Measurements from ENCODE around the gene CD36. TPM values are rescaled to one million over a fixed set of nuclear protein-coding genes. Genes with fewer than 3 reads are reported as not detected.

Gene CD36
- total RNA-seq, 1 experiment from 2014 or later = 0.28 TPM

GRCh38 chr7:80632819-80633218, 5.6 kb upstream of the CD36 start:
- DNase-seq = no peak
- Histone ChIP-seq H3K56ac (ENCODE audit: insufficient read length, low read depth, low read length) (no peak overlapping the region), H2BK12ac (ENCODE audit: insufficient read length, low read depth, low read length) (no peak overlapping the region), H3K27me3 (ENCODE audit: insufficient read depth, low read length) (no peaks in the 10 kb centered on the region), H2BK120ac (ENCODE audit: low read depth, low read length, poor library complexity, severe bottlenecking) (no peak overlapping the region), H3K27ac (ENCODE audit: insufficient read length, low read depth, low read length) (no peak overlapping the region), H2BK5ac (ENCODE audit: insufficient read length, low read length) (no peak overlapping the region), H3K4me1 (ENCODE audit: insufficient read depth, low read length) (no peaks in the 10 kb centered on the region), H4K5ac (ENCODE audit: insufficient read length, low read depth, low read length) (no peak overlapping the region), H3K18ac (ENCODE audit: insufficient read length, low read depth, low read length) (no peak overlapping the region), H3K79me2 (ENCODE audit: insufficient read depth, low read length) (no peaks in the 10 kb centered on the region), H4K91ac (ENCODE audit: insufficient read length, low read depth, low read length) (no peak overlapping the region), H2AFZ (ENCODE audit: low read length) (no peak overlapping the region), H3K9ac (ENCODE audit: extremely low read depth, insufficient read length, low read length) (no peak overlapping the region), H3T11ph (ENCODE audit: low read length) (no peak overlapping the region), H2BK20ac (ENCODE audit: low read depth, low read length, poor library complexity, severe bottlenecking) (no peak overlapping the region), H3K23ac (ENCODE audit: insufficient read length, low read depth, low read length) (no peak overlapping the region), H3K79me1 (ENCODE audit: insufficient read depth, low read depth, low read length, poor library complexity, severe bottlenecking) (no peaks in the 10 kb centered on the region), H3K4ac (ENCODE audit: low read depth, low read length) (no peak overlapping the region), H3K14ac (ENCODE audit: insufficient read depth, low read length) (no peak overlapping the region), H4K20me1 (ENCODE audit: control insufficient read depth, insufficient read depth, insufficient read length) (no peaks in the 10 kb centered on the region), H3K23me2 (ENCODE audit: insufficient read length, low read depth, low read length, poor library complexity, severe bottlenecking) (no peaks in the 10 kb centered on the region), H3K4me2 (ENCODE audit: insufficient read depth, insufficient read length, low read length) (no peak overlapping the region), H2BK15ac (ENCODE audit: low read depth, low read length) (no peak overlapping the region), H4K8ac (replicated peaks; ENCODE audit: insufficient read length, low read depth, low read length) (no peak overlapping the region), H3K9me3 (ENCODE audit: control insufficient read depth, low read depth, low read length) (no peaks in the 10 kb centered on the region), H2AK5ac (ENCODE audit: insufficient read length, low read length) (no peak overlapping the region)
- no peaks in the 10 kb centered on the region for H3K9me3 Mint-ChIP-seq
- TF ChIP-seq CTCF (conservative IDR thresholded peaks at IDR 0.05) = no peak
- H3K4me1 Mint-ChIP-seq = peaks cover 2 to 6% of the 10 kb centered on the region in 2 experiments; a peak in 1 of 4 replicates
- H3K36me3 Mint-ChIP-seq (ENCODE audit: insufficient read depth in 1 of 3, low read depth in 3 of 3) = no peaks in the 10 kb centered on the region
- no peak overlapping the region for H3K27ac Mint-ChIP-seq
- no CpG with 5 or more reads among the region's 3 CpGs for WGBS (ENCODE audit: extremely low coverage, insufficient read length, low lambda C conversion rate)
- H3K4me3 Mint-ChIP-seq = no peak overlapping the region
- no peaks in the 10 kb centered on the region for H3K27me3 Mint-ChIP-seq (ENCODE audit: low read depth)

Data from H9 (cell line).